HT1080 (cell line): Measurements from ENCODE around the gene TFPI. TPM values are rescaled to one million over a fixed set of nuclear protein-coding genes. Genes with fewer than 3 reads are reported as not detected.
"Not testable (repeated sequence)": the region's sequence is repeated elsewhere in the genome, so short reads cannot be mapped to it uniquely, and the experiment has no call there.

Experiments used
- DNase-seq: peaks from one replicate; pipeline ENCODE4 v3.0.0-alpha.2; 2015; ENCODE audit warnings: low read depth
- polyA plus RNA-seq, 2 experiments: library from polyadenylated mRNA; depleted of rRNA; stranded (reverse); fragments of >200 nt; gene quantifications; 2 replicates each; pipeline ENCODE4 v1.2.3, GENCODE V29; 2015
- total RNA-seq: library from RNA; depleted of rRNA; stranded (reverse); fragments of >200 nt; shearing (Covaris generic); gene quantifications from 2 replicates; pipeline ENCODE4 v1.2.3, GENCODE V29; 2014; rRNA removed

TFPI gene
- 0.03 TPM in 1 of 2 replicates, not detected in the other for total RNA-seq
- 1.2 TPM in 2 replicates for polyA plus RNA-seq (2015; cell fraction: cytosol; rRNA removed)
- 1.9 and 2.1 TPM in 2 replicates for polyA plus RNA-seq (2015; cell fraction: nucleus; rRNA removed)

DNA sequence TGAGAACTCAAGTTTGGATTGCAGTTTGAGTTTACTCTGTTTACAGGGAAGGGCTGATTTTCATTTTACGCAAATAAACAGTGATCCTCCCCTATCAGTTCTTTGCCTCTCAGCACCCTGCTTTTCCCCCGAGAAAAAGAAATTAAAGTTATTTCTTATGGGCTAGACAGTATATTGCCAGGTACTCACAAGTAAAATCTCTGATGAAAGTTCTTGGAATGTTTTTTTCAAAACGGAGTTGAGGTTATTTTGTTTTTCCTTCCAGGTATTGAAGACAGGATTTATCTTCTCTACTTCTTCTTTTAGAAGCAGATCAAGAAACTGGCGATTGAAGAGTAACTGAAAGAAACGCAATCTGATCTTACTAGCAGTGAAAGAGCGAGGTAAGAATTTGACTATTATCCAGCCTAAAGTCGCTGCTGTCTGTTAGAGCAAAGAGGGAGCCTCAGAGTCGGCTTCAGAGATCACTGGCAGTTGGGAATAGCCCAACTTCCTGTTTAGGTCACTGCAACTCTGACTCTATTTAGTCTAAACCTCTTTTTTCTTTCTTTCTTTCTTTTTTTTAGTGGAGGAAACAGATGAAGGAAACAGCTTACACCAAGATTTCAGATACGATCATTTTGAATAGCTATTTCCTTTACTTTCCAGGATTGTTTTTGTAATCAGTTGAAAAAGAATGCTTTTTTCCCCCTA lies at the start of gene TFPI:
TFPI (minus strand) TSS at position 425 of the 693 bp plus-strand sequence. CDS start 50,667 bp downstream, outside the sequence.
- DNase-seq: no peak

DNA sequence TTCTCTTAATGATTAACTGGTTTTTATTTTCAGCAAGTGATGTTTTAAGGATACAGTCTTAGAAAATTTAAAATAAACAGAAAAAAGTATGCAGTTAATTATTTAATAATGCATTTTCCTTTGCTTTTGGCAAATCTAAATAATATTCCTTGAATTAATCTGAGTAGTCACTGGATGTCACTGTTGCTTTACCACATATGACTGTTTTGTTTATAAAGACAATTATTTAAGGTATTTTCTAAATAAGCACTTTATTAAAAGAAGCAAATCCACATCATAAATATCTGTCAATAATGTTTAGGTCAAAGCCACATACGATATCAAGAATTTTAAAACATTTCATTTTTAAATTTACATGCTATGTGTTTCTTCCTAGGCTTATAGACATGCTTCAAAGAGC lies 40.6 kb upstream of the TFPI start:
- no peak for DNase-seq

DNA sequence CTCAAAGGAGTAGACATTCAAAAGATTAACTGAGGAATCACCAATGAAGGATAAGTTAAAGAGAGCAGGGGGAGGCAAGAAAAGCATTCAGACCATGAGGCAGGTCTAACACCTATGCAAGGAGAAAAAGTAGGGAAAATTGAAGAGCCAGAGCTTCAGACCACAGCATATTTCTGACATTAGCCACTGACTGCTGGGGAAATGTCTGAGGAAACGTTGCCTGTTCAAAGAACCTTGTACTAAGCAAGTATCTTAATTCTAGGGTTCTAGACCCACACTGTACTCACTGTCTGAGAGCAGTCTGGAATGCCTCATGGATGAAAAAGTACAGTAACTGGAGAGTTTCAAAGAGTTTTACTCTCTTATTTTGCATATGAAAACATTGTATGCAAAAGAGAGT lies 39.5 kb upstream of the TFPI start:
- DNase-seq: peak; percentile 12

DNA sequence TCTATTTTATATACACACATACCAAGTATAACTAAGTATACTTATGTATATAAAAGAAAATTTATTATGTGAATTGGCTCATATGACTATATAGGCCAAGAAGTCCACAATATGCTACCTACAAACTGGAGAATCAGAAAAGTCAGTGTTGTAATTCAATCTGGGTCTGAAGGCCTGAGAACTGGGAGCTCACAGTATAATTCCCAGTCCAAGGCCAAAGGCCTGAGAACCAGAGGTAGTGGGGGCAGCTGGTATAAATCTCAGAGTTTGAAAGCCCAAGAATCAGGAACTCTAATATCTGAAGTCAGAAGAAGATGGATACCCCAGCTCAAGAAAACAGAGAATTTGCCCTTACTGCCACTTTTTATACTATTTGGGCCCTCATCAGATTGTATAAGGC lies 38.9 kb upstream of the TFPI start:
- DNase-seq: no peak

DNA sequence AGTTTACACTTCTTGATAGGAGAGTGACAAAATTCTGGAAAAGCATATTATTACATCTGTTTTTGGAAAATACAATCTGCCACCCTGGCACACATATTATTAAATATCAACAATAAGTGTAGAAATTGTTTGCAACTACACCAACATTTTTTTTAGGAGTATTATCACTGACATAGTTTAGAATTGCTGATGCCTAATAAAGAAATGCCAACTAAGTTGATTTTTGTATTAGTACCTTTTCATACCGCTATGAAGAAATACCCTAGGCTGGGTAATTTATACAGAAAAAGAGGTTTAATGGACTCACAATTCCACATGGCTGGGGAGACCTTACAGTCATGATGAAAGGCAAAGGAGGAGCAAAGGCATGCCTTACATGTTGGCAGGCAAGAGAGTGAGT lies 35.9 kb upstream of the TFPI start:
- DNase-seq: no peak

GRCh38 chr2:187586011-187586641 lies 31.9 kb upstream of the TFPI start:
- peak; percentile 64 for DNase-seq

- DNase-seq: peak; percentile 53
Observed at GRCh38 chr2:187581125-187581896, 27.1 kb upstream of the TFPI start.

GRCh38 chr2:187580462-187581124 lies 26.4 kb upstream of the TFPI start:
- DNase-seq: peak; percentile 63

- no peak for DNase-seq
Observed at GRCh38 chr2:187577310-187577709, 23.1 kb upstream of the TFPI start.

DNA sequence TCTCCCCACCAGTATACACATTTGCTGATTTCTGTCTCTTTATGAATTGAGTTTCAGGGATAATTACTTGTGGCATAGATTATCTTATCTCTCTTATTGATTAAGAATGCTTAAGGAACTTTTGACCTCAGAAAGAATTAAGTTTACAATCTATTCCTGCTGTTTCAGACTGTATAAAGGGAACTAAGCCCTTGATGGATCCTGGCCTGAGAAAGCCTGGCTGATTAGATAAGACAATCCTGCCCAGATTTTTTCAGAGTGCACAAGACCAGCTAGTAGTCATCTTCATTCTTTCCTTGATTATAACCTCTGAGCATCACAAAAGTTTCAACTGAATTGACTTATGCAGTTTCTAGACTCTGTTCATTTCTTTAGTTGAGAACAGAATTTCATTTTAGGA lies 22.7 kb upstream of the TFPI start:
- DNase-seq: no peak

DNA sequence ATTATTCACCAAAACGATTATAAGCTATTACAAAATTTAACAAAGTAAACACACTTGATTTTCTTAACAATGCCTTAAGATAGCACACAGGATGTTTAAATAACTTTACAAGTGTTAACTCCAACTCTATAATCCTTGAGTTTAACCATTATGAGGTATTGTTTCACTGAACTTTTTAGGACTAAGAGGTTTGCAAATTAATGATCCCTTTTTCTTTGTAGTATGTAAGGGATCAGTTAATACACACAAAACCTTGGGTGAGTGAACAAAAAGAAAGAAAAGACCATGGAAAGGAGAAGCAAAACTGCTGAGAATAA lies 21.5 kb upstream of the TFPI start:
- DNase-seq: no peak

- no peak for DNase-seq
Observed at GRCh38 chr2:187574969-187575750, 20.9 kb upstream of the TFPI start.

DNA sequence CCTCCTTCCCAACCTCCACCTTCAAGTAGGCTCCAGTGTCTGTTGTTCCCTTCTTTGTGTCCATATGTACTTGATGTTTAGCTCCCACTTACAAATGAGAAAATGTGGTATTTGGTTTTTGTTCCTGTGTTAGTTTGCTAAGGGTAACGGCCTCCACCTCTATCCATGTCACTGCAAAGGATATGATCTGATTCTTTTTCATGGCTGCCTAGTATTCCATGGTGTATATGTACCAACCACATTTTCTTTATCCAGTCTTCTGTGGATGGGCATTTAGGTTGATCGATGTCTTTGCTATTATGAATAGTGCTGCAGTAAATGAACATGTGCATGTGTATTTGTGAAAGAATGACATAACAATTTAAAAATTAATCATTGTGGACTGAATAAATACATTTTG lies 19.5 kb upstream of the TFPI start:
- no peak for DNase-seq

- not testable (repeated sequence) for DNase-seq
Observed at GRCh38 chr2:187571996-187572395, 17.8 kb upstream of the TFPI start.

DNA sequence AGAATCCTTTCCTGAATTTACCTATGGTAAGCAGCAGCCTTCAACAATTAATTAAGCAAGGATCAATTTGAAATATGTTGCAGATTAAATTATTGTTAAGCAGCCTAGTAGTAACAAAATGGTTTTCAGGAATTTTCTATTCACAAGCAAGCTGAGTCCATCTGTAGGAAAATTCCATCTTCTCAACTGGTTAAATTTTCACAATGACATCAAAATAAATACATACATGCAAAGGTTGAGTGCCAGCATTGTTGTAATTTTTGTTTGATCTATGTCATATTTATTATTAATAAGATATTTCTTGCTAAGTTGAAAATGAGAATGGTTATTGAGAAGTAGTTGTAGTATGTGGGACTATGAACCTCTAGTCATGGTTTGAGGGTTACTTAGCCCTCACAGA lies 15.3 kb upstream of the TFPI start:
- DNase-seq: no peak

DNA sequence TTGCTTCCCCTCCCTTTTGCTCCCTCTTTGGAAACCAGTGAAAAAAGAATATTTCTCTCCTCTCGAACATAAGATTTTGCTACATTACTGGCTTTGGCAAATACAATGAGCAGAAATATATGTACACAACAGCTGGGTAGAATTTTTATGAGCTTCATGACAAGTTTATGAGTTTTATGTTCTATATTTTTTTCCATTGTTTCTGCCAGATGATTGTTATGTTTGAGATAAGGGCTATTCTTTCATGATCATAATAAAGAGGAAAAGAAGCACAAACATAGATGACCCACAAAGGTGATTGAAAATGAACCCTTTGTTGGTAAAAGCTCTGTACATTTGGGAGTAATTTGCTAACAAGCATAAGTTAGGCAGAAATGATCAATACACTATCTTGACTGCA lies 14.8 kb upstream of the TFPI start:
- DNase-seq: no peak

DNA sequence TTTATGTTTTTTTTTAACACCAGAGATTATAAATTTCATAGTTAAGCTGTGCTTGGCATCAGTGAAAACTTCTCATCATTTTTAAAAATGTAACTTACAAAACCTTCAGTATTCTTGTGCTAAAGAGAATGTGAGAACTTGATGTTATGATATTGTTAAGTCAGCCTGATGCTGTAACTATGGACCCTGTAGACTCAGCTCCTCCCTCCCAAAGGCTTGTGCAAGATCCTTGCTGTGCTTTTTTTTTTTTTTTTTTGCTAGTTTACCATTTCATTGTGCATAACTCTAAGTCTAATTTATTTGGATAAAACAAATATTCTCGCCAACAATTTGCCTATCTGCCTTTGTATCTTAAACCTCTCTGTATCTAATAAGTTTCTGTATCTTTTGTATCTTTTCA lies 12.9 kb upstream of the TFPI start:
- no peak for DNase-seq

DNA sequence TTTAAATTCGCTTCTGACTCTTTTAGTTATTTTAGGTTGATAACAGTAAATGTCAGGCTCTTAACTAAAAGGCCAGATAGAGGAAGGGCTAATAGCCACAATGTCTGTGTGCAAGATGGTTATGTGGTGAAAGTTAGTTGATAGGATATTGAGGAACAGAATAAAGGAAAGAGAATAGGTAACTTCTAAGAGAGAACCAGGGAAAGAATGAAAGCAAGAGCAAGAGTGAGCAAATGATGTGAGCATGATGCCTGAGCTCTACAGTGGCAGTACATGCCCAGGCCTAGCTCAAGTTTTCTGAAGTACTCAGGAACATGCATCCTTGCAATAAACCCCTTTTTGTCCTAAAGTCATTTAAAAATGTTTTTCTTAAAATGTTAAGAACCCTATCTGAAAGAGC lies 12.5 kb upstream of the TFPI start:
- no peak for DNase-seq

- DNase-seq: no peak
Observed at GRCh38 chr2:187566266-187566665, 12.0 kb upstream of the TFPI start.

DNA sequence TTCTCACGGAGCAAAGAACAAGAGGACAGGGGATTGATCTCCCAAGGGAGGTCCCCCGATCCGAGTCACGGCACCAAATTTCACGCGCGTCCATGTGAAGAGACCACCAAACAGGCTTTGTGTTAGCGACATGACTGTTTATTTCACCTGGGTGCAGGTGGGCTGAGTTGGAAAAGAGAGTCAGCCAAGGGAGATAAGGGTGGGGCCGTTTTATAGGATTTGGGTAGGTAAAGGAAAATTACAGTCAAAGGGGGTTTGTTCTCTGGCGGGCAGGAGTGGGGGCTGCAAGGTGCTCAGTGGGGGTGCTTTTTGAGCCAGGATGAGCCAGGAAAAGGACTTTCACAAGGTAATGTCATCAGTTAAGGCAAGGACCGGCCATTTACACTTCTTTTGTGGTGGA lies 11.4 kb upstream of the TFPI start:
- not testable (repeated sequence) for DNase-seq

- not testable (repeated sequence) for DNase-seq
Observed at GRCh38 chr2:187556493-187556892, 2.3 kb upstream of the TFPI start.
